Naive thymus-derived CD4-positive, alpha-beta T cell (primary cell): Measurements from ENCODE around the gene OTULINL. TPM values are rescaled to one million over a fixed set of nuclear protein-coding genes. Genes with fewer than 3 reads are reported as not detected.

Experiments used
- ATAC-seq: fragments of 150-1000 bp; cut with Tn5 transposase; 2 replicates; pipeline ENCODE4 v1.10.0; 2021; ENCODE audit warnings: mild to moderate bottlenecking, moderate library complexity
- CTCF ChIA-PET: fragments of 350-600 bp; sonication (Branson Sonifier 250); formaldehyde crosslinking; loops from one replicate; lab custom pipeline; 2021; ENCODE audit warnings: antibody characterized with exemption; lab: Charles Lee
- POLR2A ChIA-PET: fragments of 350-600 bp; sonication (Branson Sonifier 250); formaldehyde crosslinking; loops from one replicate; lab custom pipeline; 2021; ENCODE audit warnings: antibody characterized with exemption, inconsistent platforms; lab: Charles Lee
- DNase-seq, 9 donors: peaks; one replicate each; pipeline versions ENCODE4 v3.0.0 to v3.0.0-alpha.2; 2020 to 2022; ENCODE audit warnings: mixed read lengths in 1 of 9
- H3K27ac ChIP-seq: one replicate; pipeline ENCODE4 v1.7.0; 2013; ENCODE audit warnings: mild to moderate bottlenecking, low read depth, low read length, moderate library complexity
- H3K27me3 ChIP-seq, 2 donors: one replicate each; pipeline ENCODE4 v1.7.0; 2013; ENCODE audit warnings: low read length in 2 of 2, mild to moderate bottlenecking in 2 of 2, moderate library complexity in 2 of 2; ENCODE audit not compliant: control insufficient read depth in 2 of 2, insufficient read depth in 2 of 2
- H3K36me3 ChIP-seq, 3 experiments: 1 replicate in 2 of 3; 2 replicates in 1 of 3; pipeline ENCODE4 v1.7.0; 2013; ENCODE audit warnings: low read length in 3 of 3, mild to moderate bottlenecking in 3 of 3, moderate library complexity in 1 of 3; ENCODE audit not compliant: insufficient read depth in 3 of 3, control insufficient read depth in 2 of 3
- H3K4me1 ChIP-seq, 2 donors: one replicate each; pipeline ENCODE4 v1.7.0; 2013; ENCODE audit warnings: low read length in 2 of 2, mild to moderate bottlenecking in 2 of 2, moderate library complexity in 1 of 2; ENCODE audit not compliant: control insufficient read depth in 2 of 2, insufficient read depth in 2 of 2
- H3K4me3 ChIP-seq: 2 replicates; pipeline ENCODE4 v1.7.0; 2013; ENCODE audit warnings: mild to moderate bottlenecking, low read length
- H3K9me3 ChIP-seq, 3 experiments: 1 replicate in 2 of 3; 2 replicates in 1 of 3; pipeline ENCODE4 v1.7.0; 2013; ENCODE audit warnings: low read length in 3 of 3; ENCODE audit not compliant: control insufficient read depth in 2 of 3
- H3K27ac Mint-ChIP-seq, 9 donors: one replicate each; pipeline ENCODE4 v1.8.0; 2020 to 2022; ENCODE audit warnings: mixed read lengths in 9 of 9, mild to moderate bottlenecking in 8 of 9, moderate library complexity in 5 of 9, inconsistent platforms in 2 of 9
- H3K27me3 Mint-ChIP-seq, 5 donors: one replicate each; pipeline ENCODE4 v1.8.0; 2021 to 2022; ENCODE audit warnings: mixed read lengths in 5 of 5, mild to moderate bottlenecking in 1 of 5
- H3K36me3 Mint-ChIP-seq, 5 donors: one replicate each; pipeline ENCODE4 v1.8.0; 2020 to 2022; ENCODE audit warnings: mixed read lengths in 5 of 5, mild to moderate bottlenecking in 3 of 5, inconsistent platforms in 1 of 5
- H3K4me1 Mint-ChIP-seq, 7 donors: one replicate each; pipeline ENCODE4 v1.8.0; 2020 to 2022; ENCODE audit warnings: mixed read lengths in 7 of 7, mild to moderate bottlenecking in 3 of 7, inconsistent platforms in 1 of 7
- H3K4me3 Mint-ChIP-seq, 10 donors: one replicate each; pipeline ENCODE4 v1.8.0; 2020 to 2022; ENCODE audit warnings: mild to moderate bottlenecking in 10 of 10, mixed read lengths in 10 of 10, moderate library complexity in 6 of 10, inconsistent platforms in 2 of 10
- H3K9me3 Mint-ChIP-seq, 11 donors: one replicate each; pipeline ENCODE4 v1.8.0; 2020 to 2022; ENCODE audit warnings: mixed read lengths in 11 of 11, mild to moderate bottlenecking in 4 of 11, inconsistent platforms in 1 of 11, moderate library complexity in 1 of 11
- intact Hi-C, 2 donors: fragments of 100-400 bp; cut with micrococcal nuclease; formaldehyde crosslinking; loops; one replicate each; pipeline ENCODE4 v1.15.1; 2023
- polyA plus RNA-seq, 2 donors: library from polyadenylated mRNA; unstranded; fragments of 300-500 nt; fragmentation: Illumina TruSeq; gene quantifications; one replicate each; pipeline ENCODE4 v1.2.3, GENCODE V29; 2021
- total RNA-seq, 6 experiments: library from RNA in 5 of 6; stranded (reverse) in 5 of 6; gene quantifications; 1 replicate in 5 of 6; 2 replicates in 1 of 6; pipeline ENCODE4 v1.2.3 and lab custom pipeline; 2021 to 2026

The OTULINL gene
- total and polyA plus RNA-seq, 7 experiments from 2014 or later, result 25.7 to 44.7 (median 31.9) TPM

DNA sequence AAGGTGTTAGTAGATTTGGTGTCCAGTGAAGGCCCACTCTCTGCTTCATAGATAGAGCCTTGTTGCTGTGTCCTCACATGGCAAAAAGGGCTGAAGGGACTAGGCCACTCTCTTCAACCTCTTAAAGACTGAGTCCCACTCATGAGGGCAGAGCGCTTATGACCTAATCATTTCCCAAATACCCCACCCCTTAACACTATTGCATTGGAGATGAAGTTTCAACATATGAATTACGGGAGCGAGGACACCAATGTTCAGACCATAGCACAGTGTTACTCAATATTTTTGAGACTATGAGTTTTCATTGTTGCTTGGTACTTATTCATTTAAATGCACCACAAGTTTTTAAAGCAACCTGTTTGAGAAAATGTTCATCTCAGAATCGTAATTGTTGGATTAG, 8.8 kb upstream of the OTULINL start:
- Mint-ChIP-seq H3K27ac (no peak overlapping the region), H3K4me3 (no peak overlapping the region), H3K27me3 (no peaks in the 10 kb centered on the region), H3K9me3 (peaks cover 0 to 2% (median 0%) of the 10 kb centered on the region in 11 donors), H3K36me3 (no peaks in the 10 kb centered on the region), H3K4me1 (peaks cover 0 to 4% (median 0%) of the 10 kb centered on the region in 7 donors)
- Histone ChIP-seq H3K4me1 (no peaks in the 10 kb centered on the region), H3K4me3 (no peak overlapping the region), H3K36me3 (no peaks in the 10 kb centered on the region), H3K9me3 (no peaks in the 10 kb centered on the region), H3K27me3 (no peaks in the 10 kb centered on the region), H3K27ac (no peak overlapping the region)
- POLR2A ChIA-PET, result no interaction called here
- intact Hi-C loops, result no loop called here
- DNase-seq, result no peak
- CTCF ChIA-PET, result no interaction called here
- no peak for ATAC-seq

DNA sequence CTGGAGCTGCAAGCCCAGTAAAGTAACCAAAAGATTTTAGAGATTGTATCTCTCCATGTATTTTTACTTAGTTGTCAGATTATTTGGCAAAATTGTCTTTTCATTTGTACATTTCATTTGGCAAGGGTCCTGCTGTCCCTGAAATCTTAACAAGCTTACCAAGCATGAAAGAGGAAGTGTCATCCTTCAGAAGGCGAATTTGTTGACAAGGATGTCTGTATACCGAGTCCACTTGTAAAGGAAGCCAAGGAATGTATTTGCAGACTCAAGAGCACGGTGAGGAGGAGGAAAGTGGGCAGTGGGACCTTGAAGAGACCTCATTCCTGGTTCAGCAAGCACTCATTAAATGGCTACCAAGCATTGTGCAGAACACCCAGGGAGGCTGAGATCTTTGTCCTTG, 7.5 kb upstream of the OTULINL start:
- H3K4me1 Mint-ChIP-seq, result peaks cover 0 to 4% (median 0%) of the 10 kb centered on the region in 7 donors
- Histone ChIP-seq H3K9me3 (no peaks in the 10 kb centered on the region), H3K4me1 (no peaks in the 10 kb centered on the region), H3K36me3 (no peaks in the 10 kb centered on the region), H3K27ac (no peak overlapping the region), H3K27me3 (no peaks in the 10 kb centered on the region), H3K4me3 (no peak overlapping the region)
- no peak for ATAC-seq
- peaks cover 0 to 8% (median 0%) of the 10 kb centered on the region in 5 donors for H3K27me3 Mint-ChIP-seq
- ChIA-PET POLR2A (interaction anchor here (1.8 kb wide), 1 partner anchor 8 kb away, joined by 5 read pairs; no protein-coding TSS in a partner anchor), CTCF (no interaction called here)
- no peak overlapping the region for H3K4me3 Mint-ChIP-seq
- H3K9me3 Mint-ChIP-seq, result peaks cover 0 to 2% (median 0%) of the 10 kb centered on the region in 11 donors
- intact Hi-C loops, result no loop called here
- no peak overlapping the region for H3K27ac Mint-ChIP-seq
- H3K36me3 Mint-ChIP-seq, result no peaks in the 10 kb centered on the region
- DNase-seq, result no peak

DNA sequence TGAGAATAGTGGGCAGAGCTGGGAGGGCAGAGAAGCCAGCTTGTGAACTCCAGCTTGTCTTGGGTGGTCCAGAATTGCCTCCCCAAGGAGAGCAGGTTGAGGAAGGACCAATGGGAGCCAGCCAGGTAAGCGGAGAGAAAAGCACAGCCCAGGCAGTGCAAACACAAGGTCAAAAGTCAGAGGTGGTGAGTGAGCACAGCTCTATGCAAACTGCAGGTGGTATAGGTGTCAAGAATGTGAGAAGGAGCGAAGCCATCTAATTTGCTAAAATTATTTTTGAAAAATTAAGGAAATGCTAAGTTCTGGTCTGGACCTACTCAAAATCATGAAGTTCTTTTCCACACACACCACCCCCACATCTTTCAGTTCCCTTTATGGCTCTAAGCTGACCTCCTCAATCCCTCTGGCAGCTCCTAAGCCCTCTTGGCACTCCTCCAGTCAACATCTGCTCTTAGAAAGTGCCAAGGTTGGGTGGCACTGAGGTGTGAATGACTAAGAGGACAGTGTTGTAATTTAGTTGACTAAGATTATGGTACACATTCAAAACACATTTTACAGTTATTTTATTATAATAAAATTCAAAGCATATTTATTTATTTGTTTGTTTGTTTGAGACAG, 6.6 kb upstream of the OTULINL start:
- no peaks in the 10 kb centered on the region for H3K4me1 ChIP-seq
- Mint-ChIP-seq H3K9me3 (peaks cover 0 to 2% (median 0%) of the 10 kb centered on the region in 11 donors), H3K27ac (no peak overlapping the region), H3K36me3 (no peaks in the 10 kb centered on the region), H3K4me3 (no peak overlapping the region), H3K4me1 (peaks cover 0 to 4% (median 0%) of the 10 kb centered on the region in 7 donors), H3K27me3 (peaks cover 0 to 15% (median 0%) of the 10 kb centered on the region in 5 donors)
- H3K4me3 ChIP-seq, result no peak overlapping the region
- CTCF ChIA-PET, result no interaction called here
- ATAC-seq (peak; percentile 61), DNase-seq (no peak)
- intact Hi-C loops, result no loop called here
- no peak overlapping the region for H3K27ac ChIP-seq
- no peaks in the 10 kb centered on the region for H3K9me3 ChIP-seq
- no peaks in the 10 kb centered on the region for H3K36me3 ChIP-seq
- POLR2A ChIA-PET, result interaction anchor here (1.0 to 1.8 kb wide), 2 partner anchors 7 to 17 kb away, joined by 3 to 5 read pairs; no protein-coding TSS in a partner anchor
- no peaks in the 10 kb centered on the region for H3K27me3 ChIP-seq

DNA sequence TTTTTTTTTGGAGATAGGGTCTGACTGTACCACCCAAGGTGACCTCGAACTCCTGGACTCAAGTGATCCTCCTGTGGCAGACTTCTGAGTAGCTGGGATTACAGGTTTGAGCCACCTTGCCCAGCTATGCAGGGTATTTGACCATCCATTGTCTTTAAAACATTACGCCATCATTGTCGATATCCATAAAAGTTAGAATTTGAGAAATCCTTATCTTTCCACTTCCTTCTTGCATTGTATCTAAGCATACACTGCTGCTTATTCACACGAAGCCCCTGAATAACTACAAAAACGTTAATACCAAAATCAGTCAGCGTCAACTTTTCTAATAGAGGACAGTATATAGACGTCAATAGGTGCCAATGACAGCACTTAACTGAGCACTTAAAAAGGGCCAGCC, 5.4 kb upstream of the OTULINL start:
- POLR2A ChIA-PET, result no interaction called here
- no peak overlapping the region for H3K27ac ChIP-seq
- H3K36me3 ChIP-seq, result no peaks in the 10 kb centered on the region

DNA sequence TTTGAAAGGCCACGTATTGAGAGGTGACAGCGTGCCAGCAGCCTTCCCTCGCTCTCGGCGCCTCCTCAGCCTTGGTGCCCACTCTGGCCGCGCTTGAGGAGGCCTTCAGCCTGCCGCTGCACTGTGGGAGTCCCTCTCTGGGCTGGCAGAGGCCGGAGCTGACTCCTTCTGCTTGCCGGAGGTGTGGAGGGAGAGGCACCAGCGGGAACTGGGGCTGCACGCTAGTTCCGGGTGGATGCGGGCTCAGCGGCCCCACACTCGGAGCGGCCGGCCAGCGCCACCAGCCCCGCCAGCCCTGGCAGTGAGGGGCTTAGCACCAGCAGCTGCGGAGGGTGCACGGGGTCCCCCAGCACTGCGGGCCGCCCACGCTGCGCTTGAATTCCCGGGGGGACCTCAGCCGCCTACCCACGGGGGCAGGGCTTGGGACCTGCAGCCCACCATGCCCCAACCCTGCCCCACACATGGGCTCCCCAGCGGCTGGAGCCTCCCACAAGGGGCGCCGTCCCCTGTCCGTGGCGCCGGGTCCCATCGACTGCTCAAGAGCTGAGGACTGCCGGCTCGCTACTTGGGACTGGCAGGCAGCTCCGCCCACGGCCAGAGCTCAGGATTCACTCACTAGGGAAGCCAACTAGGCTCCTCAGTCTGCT, 4.4 kb upstream of the OTULINL start:
- H3K9me3 Mint-ChIP-seq, result peaks cover 0 to 2% (median 0%) of the 10 kb centered on the region in 11 donors
- intact Hi-C loops, result no loop called here
- ChIA-PET CTCF (no interaction called here), POLR2A (no interaction called here)
- no peak overlapping the region for H3K27ac Mint-ChIP-seq
- no peaks in the 10 kb centered on the region for H3K36me3 Mint-ChIP-seq
- peaks cover 0 to 27% (median 0%) of the 10 kb centered on the region in 5 donors for H3K27me3 Mint-ChIP-seq
- no peak for DNase-seq
- ATAC-seq, result no peak
- Histone ChIP-seq H3K36me3 (no peaks in the 10 kb centered on the region), H3K4me1 (peaks cover 0 to 3% of the 10 kb centered on the region in 2 donors), H3K27me3 (no peaks in the 10 kb centered on the region), H3K4me3 (no peak overlapping the region), H3K27ac (no peak overlapping the region), H3K9me3 (no peaks in the 10 kb centered on the region)
- H3K4me3 Mint-ChIP-seq, result no peak overlapping the region
- H3K4me1 Mint-ChIP-seq, result peaks cover 4 to 9% (median 7%) of the 10 kb centered on the region in 7 donors

More for the DNA sequence above, 5.4 kb upstream of the OTULINL start:
- CTCF ChIA-PET, result no interaction called here
- DNase-seq (no peak), ATAC-seq (no peak)
- intact Hi-C loops, result no loop called here
- H3K4me3 Mint-ChIP-seq, result no peak overlapping the region
- H3K4me1 Mint-ChIP-seq, result peaks cover 4 to 8% (median 7%) of the 10 kb centered on the region in 7 donors
- no peak overlapping the region for H3K27ac Mint-ChIP-seq
- peaks cover 0 to 2% of the 10 kb centered on the region in 2 donors for H3K4me1 ChIP-seq
- H3K27me3 Mint-ChIP-seq, result peaks cover 0 to 27% (median 0%) of the 10 kb centered on the region in 5 donors
- no peaks in the 10 kb centered on the region for H3K36me3 Mint-ChIP-seq
- H3K9me3 ChIP-seq, result no peaks in the 10 kb centered on the region
- no peak overlapping the region for H3K4me3 ChIP-seq
- H3K27me3 ChIP-seq, result no peaks in the 10 kb centered on the region
- H3K9me3 Mint-ChIP-seq, result peaks cover 0 to 2% (median 0%) of the 10 kb centered on the region in 11 donors

DNA sequence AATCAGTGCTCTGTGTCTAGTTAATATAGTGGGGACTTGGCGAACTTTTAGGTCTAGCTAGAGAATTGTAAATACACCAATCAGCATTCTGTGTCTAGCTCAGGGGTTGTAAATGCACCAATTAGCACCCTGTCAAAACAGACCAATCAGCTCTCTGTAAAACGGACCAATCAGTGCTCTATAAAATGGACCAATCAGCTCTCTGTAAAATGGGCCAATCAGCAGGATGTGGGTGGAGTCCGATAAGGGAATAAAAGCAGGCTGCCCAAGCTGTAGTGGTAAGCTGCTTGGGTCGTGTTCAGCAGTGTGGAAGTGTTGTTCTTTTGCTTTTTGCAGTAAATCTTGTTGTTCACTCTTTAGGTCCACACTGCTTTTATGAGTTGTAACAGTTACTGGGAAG, 3.6 kb upstream of the OTULINL start:
- Histone ChIP-seq H3K4me3 (no peak overlapping the region), H3K27me3 (no peaks in the 10 kb centered on the region), H3K4me1 (peaks cover 6 to 8% of the 10 kb centered on the region in 2 donors), H3K36me3 (no peaks in the 10 kb centered on the region), H3K9me3 (no peaks in the 10 kb centered on the region), H3K27ac (no peak overlapping the region)
- no peaks in the 10 kb centered on the region for H3K36me3 Mint-ChIP-seq
- no peak overlapping the region for H3K4me3 Mint-ChIP-seq
- intact Hi-C loops, result no loop called here
- peaks cover 7 to 17% (median 12%) of the 10 kb centered on the region in 7 donors for H3K4me1 Mint-ChIP-seq
- ChIA-PET POLR2A (no interaction called here), CTCF (no interaction called here)
- ATAC-seq (no peak), DNase-seq (no peak)
- H3K27me3 Mint-ChIP-seq, result peaks cover 0 to 27% (median 0%) of the 10 kb centered on the region in 5 donors
- no peak overlapping the region for H3K27ac Mint-ChIP-seq
- no peaks in the 10 kb centered on the region for H3K9me3 Mint-ChIP-seq
